Measurements from ENCODE around the gene FBXO38. TPM values are rescaled to one million over a fixed set of nuclear protein-coding genes. Genes with fewer than 3 reads are reported as not detected.

The FBXO38 gene
- total and polyA plus RNA-seq, 2 of the 4 experiments (the other 2 are of a cell fraction), result 14.9 to 70.1 TPM

DNA sequence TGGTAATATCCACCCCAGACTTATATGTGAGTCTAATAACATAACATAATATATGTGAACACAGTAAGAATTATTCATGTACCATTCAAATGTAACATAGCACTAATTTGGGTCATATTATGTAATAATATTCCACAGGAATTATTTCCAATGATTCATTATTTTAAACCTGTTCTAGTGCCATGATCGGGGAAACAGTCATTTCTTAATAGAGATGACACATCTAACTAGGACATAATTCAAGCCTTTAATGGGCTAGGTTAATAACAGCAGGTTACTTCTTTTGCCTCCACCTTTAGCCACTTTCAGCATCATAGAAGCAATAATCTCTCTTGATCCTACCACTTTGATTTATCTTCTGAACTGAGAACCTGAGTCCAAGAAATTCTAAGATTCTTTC lies 36.1 kb upstream of the FBXO38 start:
- H3K4ac ChIP-seq (ENCODE audit: low read depth, low read length), result no peak overlapping the region
- H4K8ac ChIP-seq (ENCODE audit: low read depth in 2 of 2, low read length in 2 of 2), result no peak overlapping the region
- TF ChIP-seq CHD1 (IDR thresholded peaks at IDR 0.05; ENCODE audit: low read depth, low read length) (no peak), MAZ (IDR thresholded peaks at IDR 0.05; ENCODE audit: borderline replicate concordance, low read depth, low read length) (no peak), CEBPB (IDR thresholded peaks at IDR 0.05; ENCODE audit: low read depth, low read length) (no peak), MAFK (IDR thresholded peaks at IDR 0.05; ENCODE audit: low read depth, low read length) (no peak), SMC3 (IDR thresholded peaks at IDR 0.05; ENCODE audit: low read depth, low read length) (no peak)
- TF ChIP-seq, protein P1, sequence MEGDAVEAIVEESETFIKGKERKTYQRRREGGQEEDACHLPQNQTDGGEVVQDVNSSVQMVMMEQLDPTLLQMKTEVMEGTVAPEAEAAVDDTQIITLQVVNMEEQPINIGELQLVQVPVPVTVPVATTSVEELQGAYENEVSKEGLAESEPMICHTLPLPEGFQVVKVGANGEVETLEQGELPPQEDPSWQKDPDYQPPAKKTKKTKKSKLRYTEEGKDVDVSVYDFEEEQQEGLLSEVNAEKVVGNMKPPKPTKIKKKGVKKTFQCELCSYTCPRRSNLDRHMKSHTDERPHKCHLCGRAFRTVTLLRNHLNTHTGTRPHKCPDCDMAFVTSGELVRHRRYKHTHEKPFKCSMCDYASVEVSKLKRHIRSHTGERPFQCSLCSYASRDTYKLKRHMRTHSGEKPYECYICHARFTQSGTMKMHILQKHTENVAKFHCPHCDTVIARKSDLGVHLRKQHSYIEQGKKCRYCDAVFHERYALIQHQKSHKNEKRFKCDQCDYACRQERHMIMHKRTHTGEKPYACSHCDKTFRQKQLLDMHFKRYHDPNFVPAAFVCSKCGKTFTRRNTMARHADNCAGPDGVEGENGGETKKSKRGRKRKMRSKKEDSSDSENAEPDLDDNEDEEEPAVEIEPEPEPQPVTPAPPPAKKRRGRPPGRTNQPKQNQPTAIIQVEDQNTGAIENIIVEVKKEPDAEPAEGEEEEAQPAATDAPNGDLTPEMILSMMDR (conservative IDR thresholded peaks at IDR 0.05; ENCODE audit: low read depth, low read length), result no peak
- ChIA-PET CTCF (no interaction called here), POLR2A (ENCODE audit: unreplicated experiment) (no interaction called here)
- H3K9me3 ChIP-seq (ENCODE audit: control insufficient read depth, insufficient read depth, low read length), result no peaks in the 10 kb centered on the region
- H3K27me3 ChIP-seq (ENCODE audit: control insufficient read depth, insufficient read depth, low read length), result no peaks in the 10 kb centered on the region
- no peak overlapping the region for H2BK5ac ChIP-seq (ENCODE audit: low read depth, low read length, poor library complexity, severe bottlenecking)
- ATAC-seq (ENCODE audit: low read depth) (no peak), DNase-seq (no peak)
- H2BK120ac ChIP-seq (ENCODE audit: low read depth, low read length), result no peak overlapping the region
- H4K20me1 ChIP-seq (ENCODE audit: insufficient read depth, low read length), result no peaks in the 10 kb centered on the region
- H3K4me2 ChIP-seq (ENCODE audit: low read depth, low read length), result no peak overlapping the region
- no peak overlapping the region for H2AFZ ChIP-seq (replicated peaks; ENCODE audit: low read length, poor library complexity)
- no peak overlapping the region for H3K9ac ChIP-seq (ENCODE audit: low read depth, low read length)
- H2AK5ac ChIP-seq (ENCODE audit: low read depth, low read length), result no peak overlapping the region
- no peak overlapping the region for H3K14ac ChIP-seq (replicated peaks; ENCODE audit: low read depth, low read length)
- no peak overlapping the region for H3K27ac ChIP-seq (ENCODE audit: insufficient read depth, low read length)
- no peaks in the 10 kb centered on the region for H3K4me1 ChIP-seq (ENCODE audit: control insufficient read depth, insufficient read depth, low read length)
- no peak overlapping the region for H3K23ac ChIP-seq (ENCODE audit: low read depth, low read length)
- no peaks in the 10 kb centered on the region for H3K9me1 ChIP-seq (ENCODE audit: insufficient read depth, low read length)
- no peak overlapping the region for H2AK9ac ChIP-seq (replicated peaks; ENCODE audit: low read depth, low read length, poor library complexity)
- H2BK15ac ChIP-seq (ENCODE audit: low read depth, low read length), result no peak overlapping the region
- no peak overlapping the region for H3K4me3 ChIP-seq (ENCODE audit: insufficient read depth, low read depth, low read length)
- H3K56ac ChIP-seq (ENCODE audit: extremely low read depth, insufficient read depth, low read length), result no peak overlapping the region
- H2BK20ac ChIP-seq (ENCODE audit: low read depth, low read length), result no peak overlapping the region
- BruUV-seq (replicated peaks), result no TSS peak
- H4K91ac ChIP-seq (ENCODE audit: insufficient read depth, low read depth, low read length), result no peak overlapping the region
- no CpG with 5 or more reads among the region's 1 CpG for WGBS, 2 experiments (ENCODE audit: extremely low coverage in 2 of 2, insufficient read length in 1 of 2)
- dilution Hi-C loops (cut with HindIII; ENCODE audit: low sequenced_read_pairs, unreplicated experiment) (no loop called here), in situ Hi-C loops (cut with MboI; ENCODE audit: low sequenced_read_pairs) (no loop called here), intact Hi-C loops (cut with micrococcal nuclease) (no loop called here)
- no peak overlapping the region for H3K18ac ChIP-seq (ENCODE audit: low read depth, low read length)
- no peak overlapping the region for H4K5ac ChIP-seq (ENCODE audit: low read depth, low read length)
- H3K36me3 ChIP-seq (ENCODE audit: control insufficient read depth, insufficient read depth, low read length), result no peaks in the 10 kb centered on the region
- no peaks in the 10 kb centered on the region for H3K79me1 ChIP-seq (ENCODE audit: low read depth in 1 of 2, low read length in 2 of 2)

All from IMR-90 (cell line).